HUES64 (cell line): ENCODE data around the gene MCL1.
"Not testable (repeated sequence)": the region's sequence is repeated elsewhere in the genome, so short reads cannot be mapped to it uniquely, and the experiment has no call there.

Experiments used
- H3K27ac ChIP-seq: 2 replicates; pipeline ENCODE4 v1.7.0; 2013; ENCODE audit warnings: low read depth, low read length, inconsistent platforms
- H3K27me3 ChIP-seq: 2 replicates; pipeline ENCODE4 v1.6.1; 2013; ENCODE audit warnings: mild to moderate bottlenecking, low read length; ENCODE audit not compliant: insufficient read depth
- H3K36me3 ChIP-seq: 2 replicates; pipeline ENCODE4 v1.6.1; 2013; ENCODE audit warnings: mild to moderate bottlenecking, low read length; ENCODE audit not compliant: insufficient read depth
- H3K4me1 ChIP-seq: 2 replicates; pipeline ENCODE4 v1.6.1; 2013; ENCODE audit warnings: mild to moderate bottlenecking, low read length, moderate library complexity; ENCODE audit not compliant: insufficient read depth
- H3K4me3 ChIP-seq: 2 replicates; pipeline ENCODE4 v1.5.1; 2013; ENCODE audit warnings: mild to moderate bottlenecking, low read length, moderate library complexity
- H3K9ac ChIP-seq: 2 replicates; pipeline ENCODE4 v1.6.1; 2013; ENCODE audit warnings: mild to moderate bottlenecking, low read depth, low read length
- H3K9me3 ChIP-seq: 2 replicates; pipeline ENCODE4 v1.6.1; 2013; ENCODE audit warnings: low read depth, low read length; ENCODE audit not compliant: insufficient read depth
- WGBS: fragments of 150-250, 120-280 bp; methylation state at CpG from one replicate; pipeline ENCODE4 v1.1.7; 2013; ENCODE audit warnings: missing lambda C conversion rate; 5-methylcytosine and 5-hydroxymethylcytosine counted together

Gene MCL1

DNA sequence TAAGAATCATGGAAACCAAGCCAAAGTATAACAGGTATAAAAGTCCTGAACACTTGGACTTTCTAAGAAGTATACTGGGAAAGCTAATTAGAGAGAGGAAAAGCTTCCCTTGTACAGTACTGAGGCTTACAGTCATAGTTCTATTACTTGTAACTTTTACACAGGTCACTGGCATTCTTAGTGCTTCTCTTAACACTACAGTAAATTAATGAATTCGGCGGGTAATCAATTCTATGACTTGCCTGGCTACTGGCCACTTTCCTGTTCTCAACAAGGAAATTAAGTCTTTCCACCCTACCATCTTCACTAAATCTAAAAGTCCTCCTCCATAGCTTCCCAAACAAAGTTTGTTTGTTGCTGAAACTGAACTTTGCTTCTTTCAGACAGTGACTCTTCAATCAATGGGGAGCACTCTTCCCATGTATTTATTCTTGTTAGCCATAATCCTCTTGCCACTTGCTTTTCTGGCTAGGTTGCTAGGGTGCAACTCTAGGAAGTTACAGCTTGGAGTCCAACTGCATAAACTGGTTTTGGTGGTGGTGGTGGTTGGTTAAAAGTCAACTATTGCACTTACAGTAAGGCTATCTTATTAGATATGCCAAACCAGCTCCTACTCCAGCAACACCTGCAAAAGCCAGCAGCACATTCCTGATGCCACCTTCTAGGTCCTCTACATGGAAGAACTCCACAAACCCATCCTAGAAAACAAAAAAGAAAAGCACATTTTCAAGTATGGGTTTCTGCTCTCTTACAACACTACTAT, 2.4 kb downstream of the MCL1 start:
- Histone ChIP-seq H3K9ac (peak overlapping the region; percentile 99), H3K27me3 (no peaks in the 10 kb centered on the region), H3K4me3 (peak overlapping the region; percentile 99), H3K36me3 (peaks cover 68% of the 10 kb centered on the region), H3K4me1 (peaks cover 37% of the 10 kb centered on the region), H3K27ac (peak overlapping the region; percentile 15; the same call in 1 of the 2 replicates), H3K9me3 (no peaks in the 10 kb centered on the region)
- 24% methylated on average over 2 of the region's 2 CpGs for WGBS

DNA sequence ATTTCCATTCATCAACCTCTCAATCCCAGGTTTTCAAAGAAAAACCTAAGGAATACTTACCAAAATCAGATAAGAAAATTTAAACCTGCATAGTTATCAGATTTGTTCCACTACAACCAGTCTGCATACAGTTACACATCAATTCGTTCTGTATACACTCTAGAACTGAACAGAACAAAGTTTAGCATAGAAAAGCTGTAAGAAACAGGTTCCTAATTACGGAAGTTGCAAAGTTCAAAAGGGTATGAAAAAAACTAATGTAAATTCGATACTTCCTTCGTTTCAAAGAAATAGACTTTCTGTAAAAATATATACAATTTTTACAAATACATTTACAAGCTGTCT, 3.1 kb downstream of the MCL1 start:
- H3K27me3 ChIP-seq: no peaks in the 10 kb centered on the region
- H3K9me3 ChIP-seq: no peaks in the 10 kb centered on the region
- H3K4me3 ChIP-seq: peak overlapping the region; percentile 99
- H3K27ac ChIP-seq: peak overlapping the region; percentile 15; the same call in 1 of the 2 replicates
- 28% methylated on average over 1 of the region's 4 CpGs for WGBS
- H3K36me3 ChIP-seq: peaks cover 72% of the 10 kb centered on the region
- H3K4me1 ChIP-seq: peaks cover 37% of the 10 kb centered on the region
- peak overlapping the region; percentile 99 for H3K9ac ChIP-seq

DNA sequence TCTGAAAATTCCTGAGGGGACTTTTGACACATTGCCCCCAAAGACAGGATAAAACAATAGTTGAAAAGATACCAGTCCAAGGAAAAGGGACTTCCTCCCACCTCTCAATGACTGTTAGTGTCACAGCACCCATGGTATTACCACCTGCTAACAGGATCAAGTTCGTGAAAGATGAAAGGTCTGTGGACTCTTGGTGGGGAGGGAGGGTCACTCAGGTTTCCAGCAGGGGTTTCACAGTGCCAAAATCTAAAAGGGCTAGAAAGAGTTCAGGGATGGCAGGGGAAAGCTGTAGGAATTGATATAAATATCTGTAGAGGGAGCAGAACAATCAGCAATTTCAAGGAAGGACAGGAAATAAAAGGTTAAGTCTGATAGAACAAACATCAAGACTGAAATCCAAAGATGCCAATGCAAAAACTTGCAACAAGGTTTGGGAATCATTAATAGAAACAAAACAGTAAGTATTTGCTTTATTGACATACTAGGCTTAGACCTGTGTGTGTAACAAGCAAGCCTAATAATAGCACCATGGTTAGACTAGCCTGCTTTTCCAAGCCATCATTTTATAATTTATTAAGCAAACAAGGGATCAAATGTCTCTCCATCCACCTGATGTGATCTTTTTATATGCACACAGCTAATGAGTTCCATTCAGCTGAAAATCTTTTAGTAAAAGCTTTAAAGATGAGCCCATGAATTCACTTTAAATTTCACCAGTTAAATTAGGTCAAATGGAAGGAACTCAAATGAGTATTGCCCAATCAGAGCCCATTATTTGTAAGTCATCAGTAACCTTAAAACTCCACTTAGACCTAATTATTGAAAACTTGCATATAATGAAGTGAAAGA, 3.7 kb downstream of the MCL1 start:
- Histone ChIP-seq H3K9me3 (no peaks in the 10 kb centered on the region), H3K9ac (peak overlapping the region; percentile 99), H3K36me3 (peaks cover 78% of the 10 kb centered on the region), H3K4me3 (peak overlapping the region; percentile 99), H3K27me3 (no peaks in the 10 kb centered on the region), H3K4me1 (peaks cover 37% of the 10 kb centered on the region), H3K27ac (peak overlapping the region; percentile 16; the same call in 1 of the 2 replicates)
- 32% methylated on average over 1 of the region's 1 CpG for WGBS

- Histone ChIP-seq H3K4me1 (peaks cover 38% of the 10 kb centered on the region), H3K9ac (peak overlapping the region; percentile 99; the same call in 1 of the 2 replicates), H3K27me3 (no peaks in the 10 kb centered on the region), H3K9me3 (no peaks in the 10 kb centered on the region), H3K27ac (peak overlapping the region; percentile 32; the same call in 1 of the 2 replicates), H3K36me3 (peaks cover 80% of the 10 kb centered on the region), H3K4me3 (peak overlapping the region; percentile 99)
- 96% methylated on average over 3 of the region's 4 CpGs for WGBS
These were observed 4.3 kb downstream of the MCL1 start for GRCh38 chr1:150575072-150575489.

GRCh38 chr1:150574260-150575071, 4.9 kb downstream of the MCL1 start:
- H3K9ac ChIP-seq: peak overlapping the region; percentile 17; the same call in 1 of the 2 replicates
- WGBS: 80% methylated on average over 4 of the region's 6 CpGs
- H3K4me3 ChIP-seq: peak overlapping the region; percentile 99
- peaks cover 80% of the 10 kb centered on the region for H3K36me3 ChIP-seq
- peak overlapping the region; percentile 32; the same call in 1 of the 2 replicates for H3K27ac ChIP-seq
- no peaks in the 10 kb centered on the region for H3K27me3 ChIP-seq
- no peaks in the 10 kb centered on the region for H3K9me3 ChIP-seq
- peaks cover 43% of the 10 kb centered on the region for H3K4me1 ChIP-seq

DNA sequence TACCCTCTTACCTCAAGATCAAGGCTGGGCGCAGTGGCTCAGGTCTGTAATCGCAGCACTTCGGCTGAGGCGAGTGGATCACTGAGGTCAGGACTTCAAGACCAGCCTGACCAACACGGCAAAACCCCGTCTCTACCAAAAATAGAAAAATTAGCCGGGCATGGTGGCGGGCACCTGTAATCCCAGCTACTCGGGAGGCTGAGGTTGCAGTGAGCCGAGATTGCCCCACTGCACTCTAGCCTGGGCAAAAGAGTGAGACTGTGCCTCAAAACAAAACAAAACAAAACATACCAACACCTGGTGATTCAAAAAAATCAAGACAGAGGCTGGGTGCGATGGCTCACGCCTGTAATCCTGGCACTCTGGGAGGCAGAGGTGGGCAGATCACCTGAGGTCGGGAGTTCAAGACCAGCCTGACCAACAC, 5.8 kb downstream of the MCL1 start:
- not testable (repeated sequence) for H3K4me3 ChIP-seq, H3K9me3 ChIP-seq, H3K9ac ChIP-seq, H3K27me3 ChIP-seq
- Histone ChIP-seq H3K4me1 (peaks cover 51% of the 10 kb centered on the region), H3K27ac (peak overlapping the region; percentile 66; the same call in 1 of the 2 replicates), H3K36me3 (peaks cover 78% of the 10 kb centered on the region)
- whole genome bisulfite sequencing: 86% methylated on average over 13 of the region's 13 CpGs

DNA sequence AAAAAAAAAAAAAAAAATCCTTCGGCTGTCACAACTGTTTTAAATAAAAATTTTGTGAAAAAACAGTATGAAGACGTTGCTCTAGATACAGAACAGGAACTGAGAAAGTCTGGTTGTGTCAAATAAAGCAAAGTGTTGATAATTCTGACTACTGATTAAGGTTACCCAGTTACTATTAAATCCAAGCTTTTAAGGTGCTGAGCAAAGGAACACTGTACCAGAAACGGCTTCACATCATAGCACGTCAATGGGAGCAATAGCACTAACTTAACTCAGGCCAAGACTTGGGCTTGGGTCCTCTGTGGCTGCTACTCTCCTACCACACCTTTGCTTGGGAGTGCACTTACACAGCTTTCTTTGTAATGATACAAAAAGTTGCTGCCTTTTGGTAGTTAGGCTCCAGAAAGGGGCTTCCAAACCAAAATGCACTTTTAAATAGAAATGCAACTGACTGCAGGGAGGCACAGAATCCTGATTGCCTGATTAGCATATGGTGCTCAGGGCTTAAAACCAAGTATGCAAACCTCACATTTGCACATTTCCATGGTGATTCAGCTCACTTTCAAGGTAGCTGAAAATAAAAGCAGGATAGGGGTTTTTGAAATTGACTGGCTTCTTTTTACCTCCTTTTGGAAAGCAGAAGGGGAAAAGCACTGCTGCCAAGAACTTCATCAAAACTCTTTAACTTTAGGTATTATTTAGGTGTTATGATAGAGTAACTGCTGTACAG, 6.3 kb downstream of the MCL1 start:
- WGBS: 83% methylated on average over 4 of the region's 4 CpGs
- peaks cover 55% of the 10 kb centered on the region for H3K4me1 ChIP-seq

GRCh38 chr1:150568594-150568966, 10.8 kb downstream of the MCL1 start:
- Histone ChIP-seq H3K27me3 (no peaks in the 10 kb centered on the region), H3K4me3 (peak overlapping the region; percentile 41), H3K4me1 (peaks cover 54% of the 10 kb centered on the region), H3K9ac (peak overlapping the region; percentile 75), H3K36me3 (peaks cover 28% of the 10 kb centered on the region), H3K9me3 (no peaks in the 10 kb centered on the region), H3K27ac (peak overlapping the region; percentile 95)

More for the DNA sequence above, 6.3 kb downstream of the MCL1 start:
- H3K9me3 ChIP-seq: no peaks in the 10 kb centered on the region
- no peak overlapping the region for H3K9ac ChIP-seq
- peaks cover 73% of the 10 kb centered on the region for H3K36me3 ChIP-seq
- H3K27ac ChIP-seq: peak overlapping the region; percentile 66; the same call in 1 of the 2 replicates
- no peaks in the 10 kb centered on the region for H3K27me3 ChIP-seq
- no peak overlapping the region; the same call in 1 of the 2 replicates for H3K4me3 ChIP-seq

GRCh38 chr1:150567717-150568593, 11.5 kb downstream of the MCL1 start:
- peak overlapping the region; percentile 41 for H3K4me3 ChIP-seq
- H3K36me3 ChIP-seq: peaks cover 22% of the 10 kb centered on the region
- H3K9ac ChIP-seq: peak overlapping the region; percentile 75
- H3K4me1 ChIP-seq: peaks cover 54% of the 10 kb centered on the region
- H3K9me3 ChIP-seq: no peaks in the 10 kb centered on the region
- WGBS: 5% methylated on average over 10 of the region's 10 CpGs
- H3K27ac ChIP-seq: peak overlapping the region; percentile 95
- H3K27me3 ChIP-seq: no peaks in the 10 kb centered on the region
